ENCODE data around the gene MAPK14. TPM values are rescaled to one million over a fixed set of nuclear protein-coding genes. Genes with fewer than 3 reads are reported as not detected.

The MAPK14 gene
- polyA plus RNA-seq, 1 donor = 34.0 TPM

DNA sequence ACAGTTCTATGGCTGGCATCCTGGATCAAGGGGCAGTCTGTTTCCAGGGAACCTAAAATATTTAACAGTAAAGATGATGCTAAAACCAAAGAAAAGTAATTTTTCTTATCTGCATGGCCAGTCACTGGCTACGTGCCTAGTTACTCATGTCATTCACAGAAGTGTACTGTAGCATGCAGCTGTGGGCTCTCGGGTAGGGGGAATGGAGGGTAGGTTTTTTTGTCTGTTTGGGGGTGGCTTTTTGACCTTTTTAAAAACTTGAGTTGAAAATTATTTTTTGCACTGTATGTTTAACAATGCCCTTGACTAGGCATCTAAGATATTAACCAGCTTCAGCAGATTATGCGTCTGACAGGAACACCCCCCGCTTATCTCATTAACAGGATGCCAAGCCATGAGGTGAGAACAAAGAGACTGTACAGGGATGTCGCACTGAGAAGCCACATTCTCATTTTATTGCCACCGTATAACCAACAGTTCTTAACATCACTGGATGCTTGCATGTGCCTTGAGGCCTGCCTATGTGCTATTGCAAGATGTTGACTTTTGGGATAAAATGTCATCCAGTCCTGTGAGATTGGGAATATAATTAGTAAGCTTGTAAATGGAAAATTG lies 72.4 kb downstream of the MAPK14 start:
- no peak for DNase-seq (ENCODE audit: low read depth)

DNA sequence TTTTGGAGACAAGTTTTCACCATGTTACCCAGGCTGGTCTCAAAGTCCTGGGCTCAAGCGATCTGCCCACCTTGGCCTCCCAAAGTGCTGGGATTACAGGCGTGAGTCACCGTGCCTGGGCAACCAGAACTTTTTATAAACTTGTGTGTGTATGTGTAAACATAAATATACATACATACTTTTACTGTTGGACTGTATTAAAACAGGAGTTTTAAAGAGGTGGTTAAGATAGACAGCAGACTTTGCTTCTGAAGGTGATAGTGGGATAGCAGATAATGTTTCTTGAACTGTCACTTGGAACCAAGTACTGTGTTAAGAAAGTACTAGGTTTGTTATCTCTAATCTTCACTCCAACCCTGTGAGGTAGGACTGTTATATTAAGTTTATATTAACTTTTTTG lies 74.1 kb downstream of the MAPK14 start:
- no peak for DNase-seq (ENCODE audit: low read depth)

DNA sequence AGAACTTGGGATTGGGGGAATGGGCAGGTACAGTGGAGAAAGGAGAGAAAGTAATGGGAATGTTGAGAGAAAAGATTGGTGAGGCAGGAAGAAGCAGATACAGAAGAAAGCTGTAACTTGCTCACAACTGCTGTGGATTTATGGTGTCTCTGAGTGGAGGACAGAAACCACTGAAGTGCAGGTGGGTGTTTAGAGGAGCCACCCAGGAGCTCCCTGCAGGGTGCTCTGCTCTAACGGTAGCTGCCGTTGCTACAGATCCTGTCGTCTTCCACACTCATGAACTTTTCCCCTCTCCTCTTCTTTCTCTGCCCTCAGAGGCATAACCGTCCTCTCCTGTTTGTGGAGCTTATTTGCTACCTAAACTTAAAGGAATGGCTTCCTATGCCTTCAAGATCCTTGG lies 75.2 kb downstream of the MAPK14 start:
- DNase-seq (ENCODE audit: low read depth) = no peak

DNA sequence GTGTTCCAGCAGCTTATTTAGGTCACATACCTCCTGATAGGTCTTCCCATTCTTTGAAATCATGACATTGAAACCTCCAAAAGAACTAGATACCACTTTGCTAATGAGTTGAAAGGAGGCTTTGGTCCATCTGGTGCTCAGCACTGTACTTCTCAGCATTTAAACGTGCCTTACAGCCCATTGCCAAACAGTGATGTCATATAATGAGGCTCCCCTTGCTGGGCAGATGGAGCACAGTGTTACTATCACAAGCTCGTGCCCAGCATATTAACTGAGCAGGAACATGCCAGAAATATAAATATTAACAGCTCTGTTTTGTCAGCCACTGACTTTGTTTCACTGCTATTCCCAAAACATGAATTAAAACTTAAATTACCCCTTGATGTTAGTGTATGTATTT lies 77.2 kb downstream of the MAPK14 start:
- DNase-seq (ENCODE audit: low read depth) = no peak

DNA sequence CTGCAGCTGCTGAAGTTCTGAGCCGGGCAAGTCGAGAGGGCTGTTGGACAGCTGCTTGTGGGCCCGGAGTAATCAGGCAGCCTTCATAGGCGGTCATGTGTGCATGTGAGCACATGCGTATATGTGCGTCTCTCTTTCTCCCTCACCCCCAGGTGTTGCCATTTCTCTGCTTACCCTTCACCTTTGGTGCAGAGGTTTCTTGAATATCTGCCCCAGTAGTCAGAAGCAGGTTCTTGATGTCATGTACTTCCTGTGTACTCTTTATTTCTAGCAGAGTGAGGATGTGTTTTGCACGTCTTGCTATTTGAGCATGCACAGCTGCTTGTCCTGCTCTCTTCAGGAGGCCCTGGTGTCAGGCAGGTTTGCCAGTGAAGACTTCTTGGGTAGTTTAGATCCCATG lies 81.5 kb downstream of the MAPK14 start:
- no peak for DNase-seq (ENCODE audit: low read depth)

DNA sequence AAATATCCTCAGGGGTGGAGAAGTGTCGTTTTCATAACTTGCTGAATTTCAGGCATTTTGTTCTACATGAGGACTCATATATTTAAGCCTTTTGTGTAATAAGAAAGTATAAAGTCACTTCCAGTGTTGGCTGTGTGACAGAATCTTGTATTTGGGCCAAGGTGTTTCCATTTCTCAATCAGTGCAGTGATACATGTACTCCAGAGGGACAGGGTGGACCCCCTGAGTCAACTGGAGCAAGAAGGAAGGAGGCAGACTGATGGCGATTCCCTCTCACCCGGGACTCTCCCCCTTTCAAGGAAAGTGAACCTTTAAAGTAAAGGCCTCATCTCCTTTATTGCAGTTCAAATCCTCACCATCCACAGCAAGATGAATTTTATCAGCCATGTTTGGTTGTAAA lies 82.4 kb downstream of the MAPK14 start:
- DNase-seq (ENCODE audit: low read depth) = no peak

DNA sequence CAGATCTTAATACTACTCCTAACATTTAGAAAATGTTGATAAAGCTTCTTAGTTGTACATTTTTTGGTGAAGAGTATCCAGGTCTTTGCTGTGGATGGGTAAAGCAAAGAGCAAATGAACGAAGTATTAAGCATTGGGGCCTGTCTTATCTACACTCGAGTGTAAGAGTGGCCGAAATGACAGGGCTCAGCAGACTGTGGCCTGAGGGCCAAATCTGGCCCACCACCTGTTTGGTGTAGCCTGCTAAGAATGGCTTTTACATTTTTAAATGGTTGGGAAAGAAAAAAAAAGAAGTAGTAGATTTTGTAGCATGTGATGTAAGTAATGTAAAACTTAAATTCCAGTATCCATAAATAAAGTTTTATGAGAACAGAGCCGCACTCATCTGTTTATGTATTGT lies 83.3 kb downstream of the MAPK14 start:
- no peak for DNase-seq (ENCODE audit: low read depth)

DNA sequence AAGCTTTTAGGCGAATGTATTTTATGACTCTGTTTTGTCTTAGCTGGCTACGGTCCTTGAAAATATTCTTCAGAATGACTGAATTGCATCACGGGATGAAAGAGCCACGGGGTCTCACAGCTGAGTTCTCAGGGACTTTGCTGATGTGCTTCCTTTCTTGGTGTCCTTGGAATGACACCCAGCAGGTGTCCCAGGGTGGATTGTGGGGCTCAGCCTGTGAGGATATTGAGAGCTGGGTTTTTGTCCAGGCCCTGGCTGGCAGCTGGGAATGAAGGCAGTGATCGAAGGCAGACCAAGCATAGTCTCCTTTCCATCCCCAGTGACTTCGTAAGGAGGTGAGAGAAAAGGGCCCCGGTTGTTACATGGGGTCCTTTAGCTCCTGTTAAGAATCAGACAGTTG lies 83.9 kb downstream of the MAPK14 start:
- DNase-seq (ENCODE audit: low read depth) = no peak

DNA sequence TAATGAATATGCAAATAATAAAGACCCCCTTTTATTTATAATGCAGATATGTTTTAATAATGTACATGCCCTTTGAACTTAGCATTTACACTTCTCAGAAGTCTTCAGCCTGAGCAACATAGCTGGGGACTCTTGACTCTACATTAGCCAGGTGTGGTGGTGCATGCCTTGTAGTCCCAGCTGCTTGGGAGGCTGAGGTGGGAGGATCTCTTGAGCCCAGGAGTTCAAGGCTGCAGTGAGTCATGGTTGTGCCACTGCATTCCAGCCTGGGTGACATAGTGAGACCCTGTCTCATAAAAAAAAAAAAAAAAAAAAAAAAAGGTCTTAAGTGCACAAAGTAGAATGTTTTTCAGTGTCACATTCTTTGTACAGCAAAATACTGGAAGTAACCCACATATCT lies 85.4 kb downstream of the MAPK14 start:
- DNase-seq (ENCODE audit: low read depth) = no peak

DNA sequence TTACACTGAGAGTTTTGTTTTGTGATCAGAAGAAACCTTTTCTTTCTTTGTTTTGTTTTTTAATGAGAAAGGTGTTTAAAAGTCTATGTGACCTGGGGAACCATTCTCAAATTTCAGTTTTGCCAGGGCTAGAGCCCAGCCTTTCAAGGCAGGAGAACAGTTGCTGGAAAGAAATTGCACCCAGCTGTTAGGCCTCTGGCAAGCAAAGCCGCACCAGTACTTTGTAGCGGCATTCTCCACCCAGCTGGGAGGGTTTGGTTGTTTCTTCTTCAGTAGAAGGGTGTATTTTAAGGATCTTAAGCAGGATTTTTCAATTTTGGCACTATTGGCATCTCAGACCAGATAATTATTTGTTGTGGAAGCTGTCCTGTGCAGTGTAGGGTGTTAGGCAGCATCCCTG lies 86.1 kb downstream of the MAPK14 start:
- no peak for DNase-seq (ENCODE audit: low read depth)

DNA sequence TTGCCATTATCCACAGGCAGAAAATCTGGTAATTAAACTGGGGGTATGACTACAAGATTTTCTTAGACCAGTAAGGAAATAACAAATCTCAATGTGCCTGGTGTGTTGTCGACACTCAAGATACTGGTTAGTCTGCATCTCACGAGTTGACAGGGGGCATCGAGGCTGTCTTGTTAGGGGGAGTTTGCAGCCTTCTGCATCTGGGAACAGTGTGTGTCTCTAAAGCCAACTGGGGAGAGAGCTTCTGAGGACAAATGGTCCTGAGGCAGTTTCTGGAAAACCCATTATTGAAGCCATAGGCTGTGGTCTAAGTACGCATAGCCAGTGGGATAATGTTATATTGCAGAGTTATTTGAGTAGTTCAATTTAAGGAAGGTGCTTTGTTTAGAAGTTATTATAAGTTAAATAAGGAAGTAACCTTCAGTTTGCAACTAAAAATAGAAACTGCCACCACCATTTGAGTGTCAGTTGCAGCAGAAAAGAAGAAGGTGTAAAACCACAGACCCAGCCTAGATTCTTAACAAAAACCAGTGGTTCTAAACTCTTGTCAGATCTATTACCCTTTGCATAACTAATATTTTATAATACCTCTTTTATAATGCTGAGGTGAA lies 87.3 kb downstream of the MAPK14 start:
- no peak for DNase-seq (ENCODE audit: low read depth)

DNA sequence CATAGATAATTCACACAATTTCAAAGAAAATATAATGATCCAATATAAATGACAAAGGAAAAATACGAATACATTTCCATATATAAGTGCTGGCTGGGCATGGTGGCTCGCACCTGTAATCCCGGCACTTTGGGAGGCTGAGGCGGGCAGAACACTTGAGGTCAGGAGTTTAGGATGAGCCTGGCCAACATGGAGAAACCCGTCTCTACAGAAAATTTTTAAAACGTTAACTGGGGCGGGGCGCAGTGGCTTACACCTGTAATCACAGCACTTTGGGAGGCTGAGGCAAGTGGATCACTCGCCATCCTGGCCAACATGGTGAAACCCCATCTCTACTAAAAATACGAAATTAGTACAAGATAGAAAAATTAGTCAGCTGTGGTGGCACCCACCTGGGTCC lies 87.8 kb downstream of the MAPK14 start:
- DNase-seq (ENCODE audit: low read depth) = no peak

DNA sequence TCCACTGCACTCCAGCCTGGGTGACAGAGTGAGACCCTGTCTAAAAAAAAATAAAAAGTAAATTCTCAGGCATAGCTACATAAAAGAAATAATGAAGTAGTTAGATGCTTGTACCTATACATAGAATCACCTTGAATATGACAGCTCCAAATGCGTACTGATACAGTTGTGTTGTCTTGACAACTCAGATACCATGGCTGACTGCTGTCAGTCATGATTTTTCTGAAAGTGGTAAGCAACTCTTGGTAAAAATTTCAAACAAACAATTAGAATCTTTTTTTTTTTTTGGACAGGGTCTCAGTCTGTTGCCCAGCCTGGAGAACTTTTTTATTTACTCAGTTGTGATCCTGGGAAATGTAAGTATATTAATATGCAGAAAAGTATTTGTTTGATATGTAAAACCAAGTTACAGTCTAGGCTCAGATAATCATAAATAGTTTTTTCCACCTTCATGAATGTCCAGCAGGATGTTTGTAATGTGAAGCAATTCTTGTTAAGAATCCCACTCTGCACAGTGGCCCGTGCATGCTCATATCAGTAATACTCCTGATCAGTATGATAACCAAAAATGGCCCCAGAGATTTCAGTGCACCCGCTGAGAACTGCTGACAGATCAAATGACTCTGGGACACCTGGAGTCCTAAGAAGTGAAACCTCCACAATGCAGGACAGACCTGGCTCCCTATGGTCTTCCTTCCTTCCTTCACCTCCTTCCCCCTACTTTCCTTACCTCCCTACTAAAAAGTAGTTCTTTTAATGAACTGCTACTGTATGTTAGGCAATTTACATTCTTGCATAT lies 88.7 kb downstream of the MAPK14 start:
- no peak for DNase-seq (ENCODE audit: low read depth)

DNA sequence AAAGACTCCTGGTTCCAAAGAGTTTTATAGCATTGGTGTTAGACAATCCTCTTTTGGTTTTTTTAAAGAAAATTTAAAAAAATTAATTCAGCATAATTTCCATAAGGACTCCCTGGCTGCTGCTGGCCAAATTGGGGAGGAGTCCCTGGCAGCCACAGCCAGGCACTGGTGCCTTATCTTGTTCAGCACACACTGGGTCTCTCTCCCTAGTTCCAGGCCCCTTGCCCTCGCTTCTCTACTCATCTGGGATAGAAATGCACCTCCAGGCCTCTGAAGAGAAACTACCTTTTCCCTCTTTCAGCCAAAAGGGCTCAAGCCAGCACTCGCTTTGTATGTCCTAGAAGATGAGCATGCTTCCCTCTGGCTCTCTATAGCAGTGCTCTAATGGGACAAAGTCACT lies 89.3 kb downstream of the MAPK14 start:
- DNase-seq (ENCODE audit: low read depth) = no peak

DNA sequence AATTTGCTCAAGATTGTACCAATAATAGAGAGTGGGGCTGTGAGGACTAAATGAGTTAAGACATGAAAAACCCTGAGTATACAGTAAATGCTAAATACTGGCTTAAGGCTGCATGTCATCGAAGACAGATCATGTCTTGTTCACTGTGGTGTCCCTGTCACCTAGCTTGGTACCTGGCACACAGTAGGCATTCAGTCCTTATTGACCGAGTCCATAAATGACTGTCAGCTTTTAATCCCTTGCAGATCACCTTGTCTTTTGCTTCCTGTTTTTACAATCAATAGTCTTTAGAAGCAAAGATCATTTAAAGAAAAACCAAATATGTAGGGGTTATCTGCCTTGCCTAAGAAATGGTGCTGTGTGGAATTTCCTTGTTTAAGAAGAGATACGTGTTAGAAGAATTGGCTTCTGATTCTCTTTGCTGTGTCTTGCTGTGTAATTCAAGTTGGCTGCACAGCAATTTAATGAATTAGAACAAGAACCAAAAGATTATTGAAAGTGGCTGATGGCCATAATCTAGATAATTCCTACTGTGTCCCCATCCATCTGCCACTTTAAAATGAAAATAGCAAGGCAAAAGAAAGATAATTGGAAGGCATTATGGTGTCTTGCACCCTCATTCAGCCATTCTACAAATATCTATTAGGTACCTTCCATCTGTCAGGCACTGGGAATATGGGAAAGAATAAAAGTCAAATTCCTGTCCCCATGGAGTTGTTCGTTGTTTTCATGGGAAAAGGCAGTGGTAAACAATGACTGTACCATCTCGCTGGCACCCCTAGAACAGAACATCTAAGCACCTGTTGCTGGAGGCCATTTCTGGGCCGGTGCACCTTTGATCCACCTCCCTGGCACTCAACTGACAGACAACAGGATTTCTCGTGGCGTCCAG lies 90.3 kb downstream of the MAPK14 start:
- DNase-seq (ENCODE audit: low read depth) = no peak

DNA sequence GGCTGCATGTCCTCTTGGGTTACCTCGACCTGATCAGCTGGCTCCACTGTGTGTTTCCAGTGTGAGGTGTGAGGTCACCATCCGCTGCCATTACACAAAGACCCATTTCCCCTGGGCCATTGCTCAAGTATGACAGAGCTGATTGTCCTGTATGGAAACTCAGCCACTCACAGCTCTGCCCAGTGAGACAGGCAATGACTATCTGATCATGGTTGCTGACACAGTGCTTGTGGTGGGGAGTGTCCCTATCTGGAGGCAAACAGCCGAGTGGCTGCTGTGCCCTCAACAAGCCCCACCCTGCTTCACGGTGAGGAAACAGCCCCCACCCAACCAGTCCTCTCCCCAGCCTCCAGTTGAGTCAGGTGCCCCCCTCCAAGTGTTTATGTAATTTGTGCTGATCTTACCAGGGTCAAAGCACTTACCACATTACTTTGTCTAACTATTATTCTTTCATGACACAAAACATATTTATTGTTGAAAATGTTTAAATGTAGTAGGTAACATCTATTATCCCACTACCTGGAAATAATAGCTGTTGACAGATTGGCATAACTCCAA lies 91.0 kb downstream of the MAPK14 start:
- DNase-seq (ENCODE audit: low read depth) = no peak

DNA sequence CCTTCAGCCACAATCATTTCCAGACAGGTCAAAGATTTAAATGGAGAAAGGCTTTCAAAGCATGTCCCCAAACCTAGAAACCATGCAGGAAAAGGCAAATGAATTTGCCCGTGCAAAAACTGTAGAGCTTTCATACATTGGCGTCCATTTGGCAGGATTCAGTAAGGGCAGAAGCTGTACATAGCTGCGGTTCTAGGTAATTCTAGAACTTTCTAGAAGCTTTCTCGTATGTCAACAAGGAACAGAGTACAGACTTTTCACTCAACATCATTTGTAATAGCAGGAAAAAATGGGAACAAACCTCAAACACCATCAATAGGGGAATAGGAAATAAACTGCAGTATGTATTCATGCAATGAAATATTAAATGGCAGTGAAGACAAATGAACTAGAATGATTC lies 91.6 kb downstream of the MAPK14 start:
- no peak for DNase-seq (ENCODE audit: low read depth)

DNA sequence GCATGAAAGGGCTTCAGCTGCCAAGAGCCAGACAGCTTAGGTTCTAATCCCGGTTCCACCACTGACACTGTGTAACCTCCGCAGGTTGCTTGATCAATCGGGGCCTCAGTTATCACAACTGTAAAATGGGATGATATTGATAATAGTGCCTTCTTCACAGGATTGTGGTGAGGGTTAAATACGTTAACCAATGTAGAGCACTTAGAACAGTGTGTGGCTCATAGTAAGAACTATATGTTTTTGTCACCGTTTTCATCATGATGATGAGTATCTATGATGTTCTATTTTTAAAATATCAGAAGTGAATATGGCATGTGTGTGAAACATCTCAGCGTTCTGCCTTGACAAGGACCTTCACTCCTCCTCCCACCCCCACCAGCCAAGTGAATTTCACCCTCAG lies 92.4 kb downstream of the MAPK14 start:
- no peak for DNase-seq (ENCODE audit: low read depth)

DNA sequence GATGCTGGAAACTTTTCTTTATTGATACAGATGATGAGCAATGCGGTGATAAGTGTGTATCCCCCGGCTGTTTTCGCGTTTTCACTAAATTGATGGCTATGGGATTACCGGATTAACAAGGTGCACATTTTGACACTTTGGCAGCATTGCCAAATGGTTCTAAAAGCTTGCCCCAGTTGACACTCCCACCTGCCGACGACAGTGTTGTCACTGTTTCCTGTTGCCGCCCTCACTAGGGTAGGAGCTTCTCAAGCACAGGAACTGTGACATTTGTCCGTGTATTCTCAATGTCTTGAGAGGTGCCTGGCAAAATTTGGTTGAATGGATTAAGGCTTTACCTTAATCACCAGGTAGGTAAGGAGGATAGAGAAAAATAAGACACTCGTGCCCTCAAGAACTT lies 92.9 kb downstream of the MAPK14 start:
- no peak for DNase-seq (ENCODE audit: low read depth)

DNA sequence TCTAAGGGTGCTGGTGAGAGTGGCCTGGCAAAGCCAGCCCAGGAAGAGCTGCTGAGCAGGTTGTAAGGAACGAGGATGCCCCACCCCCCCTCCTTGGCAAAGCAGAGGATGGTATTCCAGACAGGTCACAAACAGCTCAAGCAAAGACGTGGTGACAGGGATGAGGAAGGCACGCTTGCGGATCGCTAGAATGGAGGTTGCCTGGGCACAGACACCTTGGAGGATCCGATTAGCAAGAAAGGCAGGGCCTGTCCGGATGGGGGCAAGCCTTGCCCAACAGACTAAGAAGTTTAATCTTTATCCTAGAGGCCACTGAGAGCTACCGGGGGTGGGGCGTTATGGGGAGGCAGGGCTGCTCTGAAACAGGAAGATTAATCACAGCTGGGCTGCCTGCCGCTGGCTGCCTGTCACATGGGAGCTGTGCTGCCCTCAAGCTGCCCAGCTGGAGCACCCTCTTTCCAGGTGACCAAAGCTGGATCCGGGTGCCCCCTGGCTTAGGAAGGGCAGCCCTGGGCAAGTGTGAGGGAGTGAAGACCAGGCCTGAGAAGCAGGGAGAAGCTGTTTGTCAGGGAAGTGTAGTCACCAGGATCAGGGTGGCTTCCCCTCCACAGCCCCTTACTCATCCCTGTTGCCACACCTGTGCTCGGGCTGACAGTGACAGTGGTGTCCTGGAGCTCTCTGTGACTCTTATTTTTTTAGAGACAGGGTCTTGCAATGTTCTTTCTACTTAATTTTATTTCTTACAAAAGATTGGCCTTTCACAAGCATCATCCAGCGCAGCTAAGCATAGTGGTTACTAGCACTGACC lies 93.6 kb downstream of the MAPK14 start:
- DNase-seq (ENCODE audit: low read depth) = no peak

Data from forelimb muscle (tissue), 1 donor.